ENCODE measurements around the gene NIPAL4.
"Not testable (repeated sequence)": the region's sequence is repeated elsewhere in the genome, so short reads cannot be mapped to it uniquely, and the experiment has no call there.

The NIPAL4 gene

DNA sequence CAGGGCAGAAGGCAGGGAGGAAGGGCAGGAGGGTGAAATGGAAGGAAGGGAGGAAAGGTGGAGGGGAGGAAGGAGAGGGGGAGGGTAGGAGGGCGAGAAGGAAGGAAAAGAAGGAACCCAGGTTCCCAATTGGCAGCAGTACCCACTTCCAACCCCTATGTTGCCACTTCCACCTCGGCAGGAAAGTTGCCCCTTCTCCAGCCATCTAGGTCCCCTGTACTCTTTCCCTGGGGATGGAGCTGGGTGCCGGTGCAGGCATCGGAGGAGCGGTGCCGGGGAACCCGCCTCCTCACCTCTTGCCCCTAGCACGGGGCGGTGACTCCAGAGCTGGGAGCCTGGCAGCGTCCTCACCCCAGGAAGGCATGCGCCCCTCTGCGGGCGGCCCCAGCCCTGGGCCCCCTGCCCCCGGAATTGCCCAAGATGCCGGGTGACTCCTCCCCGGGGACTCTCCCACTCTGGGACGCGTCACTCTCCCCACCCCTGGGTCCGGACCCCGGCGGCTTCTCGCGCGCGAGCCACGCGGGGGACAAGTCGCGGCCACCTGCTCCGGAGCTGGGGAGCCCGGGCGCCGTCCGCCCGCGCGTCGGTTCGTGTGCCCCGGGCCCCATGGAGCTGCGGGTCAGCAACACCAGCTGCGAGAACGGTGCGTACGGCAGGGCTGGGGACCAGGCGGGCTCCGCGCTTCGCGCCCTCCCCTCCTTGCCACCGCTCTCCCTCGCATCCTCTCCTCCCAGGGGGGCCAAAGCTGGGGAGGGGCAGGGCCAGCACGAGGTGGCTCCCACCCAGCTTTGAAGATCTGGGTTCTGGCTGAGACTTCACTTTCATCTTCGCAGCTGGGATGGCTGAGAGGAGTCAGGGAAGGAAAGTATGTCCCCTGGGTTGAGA is at the start of gene NIPAL4:
NIPAL4 (plus strand) TSS at position 499 of the 885 bp plus-strand sequence; CDS start at position 607, 108 bp downstream.
- DNase-seq (ENCODE audit: low read depth) = no peak

DNA sequence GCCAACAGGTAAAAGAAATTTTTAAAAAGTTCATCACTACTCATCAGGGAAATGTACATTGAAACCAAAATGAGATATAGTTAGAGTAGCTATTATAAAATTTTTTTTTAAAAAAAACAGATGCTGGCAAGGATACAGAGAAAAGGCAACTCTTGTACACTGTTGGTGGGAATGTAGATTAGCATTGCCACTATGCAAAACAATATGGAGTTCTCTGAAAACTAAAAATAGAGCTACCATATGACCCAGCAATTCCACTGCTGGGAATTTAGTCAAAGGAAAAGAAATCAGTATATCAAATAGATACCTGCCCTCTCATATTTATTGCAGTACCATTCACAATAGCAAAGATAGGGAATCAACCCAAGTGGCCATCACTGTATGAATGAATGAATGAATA is 44.2 kb upstream of the NIPAL4 start:
- no peak for DNase-seq (ENCODE audit: low read depth)

GRCh38 chr5:157419521-157419920 is 40.5 kb upstream of the NIPAL4 start:
- not testable (repeated sequence) for DNase-seq (ENCODE audit: low read depth)

- DNase-seq (ENCODE audit: low read depth) = not testable (repeated sequence)
These were observed 30.1 kb upstream of the NIPAL4 start for GRCh38 chr5:157429920-157430319.

GRCh38 chr5:157431544-157432200 is 28.3 kb upstream of the NIPAL4 start:
- DNase-seq (ENCODE audit: low read depth) = no peak

DNA sequence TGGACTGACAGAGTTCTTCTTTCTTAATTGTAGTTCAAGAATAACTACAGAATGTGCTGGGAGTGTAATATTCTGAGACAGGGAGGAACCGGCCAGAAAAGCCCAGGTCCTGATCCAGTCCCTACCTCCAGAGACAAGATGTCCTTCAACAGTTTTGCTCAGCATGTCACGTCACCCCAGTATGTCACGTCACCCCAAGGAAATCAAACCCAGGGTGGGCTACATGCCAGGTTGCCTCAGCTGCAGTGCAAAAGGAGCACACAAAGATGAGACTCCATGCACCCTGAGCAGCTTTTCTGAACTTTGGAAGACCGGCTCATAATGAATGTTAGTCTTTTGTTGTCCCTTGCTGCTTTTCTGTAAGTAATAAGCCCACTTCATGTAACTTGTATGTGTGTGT is 25.9 kb upstream of the NIPAL4 start:
- DNase-seq (ENCODE audit: low read depth) = no peak

DNA sequence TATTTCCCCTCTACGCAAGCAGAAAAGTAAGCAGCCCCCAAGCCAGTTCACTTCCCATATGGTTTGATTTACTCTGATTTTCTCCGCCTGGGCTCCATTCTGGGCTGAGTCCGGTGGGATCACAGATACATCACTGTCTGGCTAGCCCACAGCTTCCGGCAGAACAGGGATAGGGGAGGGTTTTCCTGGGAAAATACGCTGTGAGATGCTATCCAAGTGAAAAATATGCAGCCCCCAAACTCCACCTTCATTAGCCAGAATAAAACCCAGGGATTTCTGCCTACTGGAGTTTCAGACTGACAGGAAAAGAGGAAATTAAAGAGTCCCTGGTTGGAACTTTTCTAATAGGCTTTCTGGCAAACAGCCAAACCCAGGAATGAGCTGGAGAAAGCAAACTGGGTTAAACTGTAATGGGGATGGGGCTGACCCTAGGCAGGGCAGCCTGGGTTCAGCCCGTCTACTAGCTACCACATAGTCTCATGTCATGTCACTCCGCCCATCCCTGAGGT is 16.9 kb upstream of the NIPAL4 start:
- no peak for DNase-seq (ENCODE audit: low read depth)

DNA sequence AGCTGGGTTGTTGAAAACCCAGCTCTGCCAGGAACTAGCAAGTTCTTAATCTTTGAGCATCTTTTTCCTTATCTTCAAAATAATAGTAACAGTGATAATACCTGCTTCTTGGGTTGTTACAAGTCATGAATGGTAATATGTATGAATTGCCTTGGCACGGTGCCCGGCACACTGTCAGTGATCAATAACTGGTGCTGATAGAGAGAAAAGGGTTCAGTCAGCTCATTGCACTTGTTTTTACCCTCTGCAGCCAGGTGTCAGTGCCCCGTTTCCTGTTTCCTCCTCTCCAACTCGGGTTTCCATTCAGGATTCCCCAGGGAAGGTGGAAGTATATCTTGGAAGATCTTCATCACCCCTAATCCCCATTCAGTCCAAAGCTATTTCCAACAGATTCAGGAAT is 15.8 kb upstream of the NIPAL4 start:
- no peak for DNase-seq (ENCODE audit: low read depth)

DNA sequence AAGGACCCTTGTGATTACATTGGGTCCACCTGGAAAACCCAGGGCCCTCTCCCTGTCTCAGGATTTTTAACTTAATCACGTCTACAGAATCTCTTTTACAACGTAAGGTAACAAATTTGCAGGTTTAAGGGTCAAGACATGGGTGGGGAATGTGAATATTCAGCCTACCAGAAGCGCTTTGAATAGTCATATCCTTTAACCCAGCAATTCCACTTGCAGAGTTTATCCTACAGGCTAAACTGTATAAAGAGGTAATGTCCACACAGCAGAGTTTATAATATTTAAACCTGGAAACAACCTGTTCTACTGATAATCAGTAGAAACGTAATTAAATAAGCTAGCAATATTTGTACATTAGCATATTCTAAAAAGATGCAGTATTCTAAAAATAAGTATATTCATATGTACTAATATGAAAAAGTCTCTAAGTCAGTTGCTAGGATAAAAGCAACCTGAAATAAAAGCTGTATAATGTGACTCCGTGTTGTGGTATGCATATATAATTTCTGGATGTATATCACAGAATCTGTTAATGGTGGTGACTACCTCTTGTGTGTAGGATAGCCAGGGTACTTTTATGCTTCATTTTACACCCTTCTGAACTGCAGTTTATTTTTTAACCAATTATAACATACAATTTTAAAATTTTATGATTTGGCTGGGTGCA is 14.1 kb upstream of the NIPAL4 start:
- DNase-seq (ENCODE audit: low read depth) = no peak

DNA sequence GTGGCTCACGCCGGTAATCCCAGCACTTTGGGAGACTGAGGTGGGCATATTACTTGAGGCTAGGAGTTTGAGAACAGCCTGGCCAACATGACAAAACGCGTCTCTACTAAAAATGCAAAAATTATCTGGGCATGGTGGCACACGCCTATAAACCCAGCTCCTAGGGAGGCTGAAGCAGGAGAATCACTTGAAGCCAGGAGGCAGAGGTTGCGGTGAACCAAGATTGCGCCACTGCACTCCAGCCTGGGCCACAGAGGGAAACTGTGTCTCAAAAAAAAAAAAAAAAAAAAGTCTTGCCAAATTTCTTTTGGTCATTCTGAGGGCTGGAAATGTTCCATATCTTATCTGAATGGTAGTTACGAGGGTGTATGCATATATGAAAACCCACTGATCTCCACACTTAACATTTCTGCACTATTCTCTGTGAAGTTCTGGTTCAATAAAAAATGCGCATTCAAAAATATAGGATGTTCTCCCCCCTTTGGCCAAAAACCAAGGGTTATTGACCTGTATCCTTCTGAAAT is 13.5 kb upstream of the NIPAL4 start:
- DNase-seq (ENCODE audit: low read depth) = no peak

DNA sequence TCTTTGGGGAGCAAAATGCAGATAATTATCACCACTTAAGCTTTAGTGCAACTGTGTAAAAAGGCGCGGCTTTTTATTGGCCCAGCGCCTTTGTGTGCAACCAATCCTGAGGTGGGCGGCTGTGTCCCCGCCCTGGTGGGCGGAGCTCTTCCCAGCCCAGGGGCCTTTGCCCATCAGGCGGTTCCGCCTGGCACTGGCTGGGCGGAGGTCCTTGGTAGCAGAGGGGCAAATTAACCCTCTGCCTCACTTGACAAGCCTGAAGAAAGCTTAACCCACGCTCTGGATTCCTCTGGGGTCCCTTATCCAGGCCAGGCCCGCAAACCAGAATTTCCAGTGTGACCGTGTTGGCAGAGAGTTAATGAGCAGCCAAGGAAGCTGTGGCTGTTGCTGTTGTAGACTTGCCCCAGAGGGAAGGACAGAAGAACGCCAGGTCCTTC is 12.8 kb upstream of the NIPAL4 start:
- no peak for DNase-seq (ENCODE audit: low read depth)

DNA sequence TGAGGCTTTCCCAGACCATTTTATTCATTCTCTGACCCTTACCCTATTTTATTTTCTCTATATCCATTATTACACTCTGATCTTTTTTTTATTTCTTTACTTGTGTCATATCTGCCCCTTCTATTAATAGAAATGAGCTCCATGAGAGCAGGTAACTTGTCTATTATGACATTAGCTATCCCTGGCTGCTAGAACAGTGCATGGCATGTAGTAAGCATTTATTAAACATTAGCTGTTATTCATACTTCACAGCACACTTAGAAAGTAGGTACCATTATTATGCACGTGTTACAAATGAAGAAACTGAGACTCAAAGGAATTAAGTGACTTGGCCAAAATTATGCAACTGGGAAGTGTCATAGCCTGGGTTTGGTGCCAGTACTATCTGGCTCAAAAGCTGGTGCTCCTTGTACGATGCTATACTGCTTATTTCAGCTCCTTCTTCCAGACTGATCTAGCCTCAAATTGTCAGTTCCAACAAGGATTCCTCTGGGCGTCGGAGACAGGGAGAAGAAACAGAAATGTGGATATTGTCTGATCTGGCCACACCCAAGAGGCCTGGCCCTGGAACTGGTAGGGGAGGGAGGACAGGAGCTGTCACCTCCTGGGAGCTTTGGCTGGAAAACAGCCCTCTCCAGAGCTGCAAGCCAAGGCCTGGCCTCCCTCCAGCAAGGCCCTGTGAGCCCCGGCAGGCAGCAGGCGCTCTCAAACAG is 10.8 kb upstream of the NIPAL4 start:
- DNase-seq (ENCODE audit: low read depth) = no peak

DNA sequence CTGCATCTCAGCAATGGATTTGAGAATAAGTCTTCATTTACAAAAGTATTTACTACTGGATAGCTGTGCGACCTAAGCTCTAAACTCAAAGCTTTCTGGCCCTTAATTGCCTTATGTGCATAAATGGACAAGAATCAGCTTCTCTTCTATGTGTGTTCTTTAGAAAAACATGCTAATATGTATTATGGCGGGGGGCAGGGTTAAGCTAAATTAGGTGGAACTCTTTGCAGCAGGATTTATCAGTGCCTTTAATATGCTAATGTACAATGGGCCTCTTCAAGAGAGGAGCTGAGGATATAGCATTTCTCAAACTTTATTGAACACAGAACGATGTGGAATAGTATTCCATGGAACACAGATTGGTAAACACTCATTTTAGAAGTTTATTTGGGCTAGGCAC is 10.0 kb upstream of the NIPAL4 start:
- DNase-seq (ENCODE audit: low read depth) = no peak

DNA sequence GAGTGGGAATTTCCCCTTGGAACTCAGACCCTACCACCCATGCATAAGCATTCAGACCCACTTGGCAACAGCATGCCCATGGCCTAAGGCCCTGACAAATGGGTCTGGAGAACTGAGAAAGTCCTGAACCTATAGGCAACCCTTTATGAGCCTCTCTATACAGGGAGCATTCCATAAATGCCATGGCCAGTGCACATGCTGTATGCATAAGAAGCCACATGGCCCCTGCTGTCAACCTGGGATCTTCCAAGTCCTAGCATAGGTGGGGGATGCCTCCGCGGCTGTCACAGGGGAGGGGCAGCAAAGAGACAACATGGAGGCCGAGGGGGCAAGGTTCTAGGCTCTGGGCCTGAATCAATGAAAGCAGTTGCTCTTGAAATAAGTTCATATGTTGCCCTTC is 8.2 kb upstream of the NIPAL4 start:
- DNase-seq (ENCODE audit: low read depth) = no peak

GRCh38 chr5:157454273-157454672 is 5.7 kb upstream of the NIPAL4 start:
- DNase-seq (ENCODE audit: low read depth) = no peak

- DNase-seq (ENCODE audit: low read depth) = no peak
These were observed 5.0 kb upstream of the NIPAL4 start for GRCh38 chr5:157455057-157455456.

DNA sequence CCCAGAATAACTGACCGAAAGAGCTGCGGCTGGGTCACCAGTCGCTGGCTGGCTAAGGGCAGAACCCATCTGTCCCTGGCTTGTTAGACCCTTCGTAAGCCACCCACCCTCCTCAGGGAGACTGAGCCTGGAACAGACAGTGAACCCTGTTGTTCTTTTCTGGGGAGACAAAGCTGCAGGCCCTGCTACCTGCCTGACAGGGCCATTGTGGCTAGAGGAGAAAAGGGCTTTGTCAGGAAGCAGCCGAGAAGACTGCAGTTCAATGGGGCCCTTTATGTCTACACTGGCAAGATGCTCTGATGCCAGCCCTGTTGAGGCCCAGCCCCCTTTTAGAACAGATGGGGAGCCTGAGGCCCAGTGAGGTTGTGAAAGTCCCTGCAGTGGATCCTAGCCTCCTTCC is 3.7 kb upstream of the NIPAL4 start:
- DNase-seq (ENCODE audit: low read depth) = no peak

GRCh38 chr5:157457391-157457790 is 2.6 kb upstream of the NIPAL4 start:
- no peak for DNase-seq (ENCODE audit: low read depth)

- DNase-seq (ENCODE audit: low read depth) = no peak
These were observed 1.2 kb upstream of the NIPAL4 start for GRCh38 chr5:157458835-157459234.

DNA sequence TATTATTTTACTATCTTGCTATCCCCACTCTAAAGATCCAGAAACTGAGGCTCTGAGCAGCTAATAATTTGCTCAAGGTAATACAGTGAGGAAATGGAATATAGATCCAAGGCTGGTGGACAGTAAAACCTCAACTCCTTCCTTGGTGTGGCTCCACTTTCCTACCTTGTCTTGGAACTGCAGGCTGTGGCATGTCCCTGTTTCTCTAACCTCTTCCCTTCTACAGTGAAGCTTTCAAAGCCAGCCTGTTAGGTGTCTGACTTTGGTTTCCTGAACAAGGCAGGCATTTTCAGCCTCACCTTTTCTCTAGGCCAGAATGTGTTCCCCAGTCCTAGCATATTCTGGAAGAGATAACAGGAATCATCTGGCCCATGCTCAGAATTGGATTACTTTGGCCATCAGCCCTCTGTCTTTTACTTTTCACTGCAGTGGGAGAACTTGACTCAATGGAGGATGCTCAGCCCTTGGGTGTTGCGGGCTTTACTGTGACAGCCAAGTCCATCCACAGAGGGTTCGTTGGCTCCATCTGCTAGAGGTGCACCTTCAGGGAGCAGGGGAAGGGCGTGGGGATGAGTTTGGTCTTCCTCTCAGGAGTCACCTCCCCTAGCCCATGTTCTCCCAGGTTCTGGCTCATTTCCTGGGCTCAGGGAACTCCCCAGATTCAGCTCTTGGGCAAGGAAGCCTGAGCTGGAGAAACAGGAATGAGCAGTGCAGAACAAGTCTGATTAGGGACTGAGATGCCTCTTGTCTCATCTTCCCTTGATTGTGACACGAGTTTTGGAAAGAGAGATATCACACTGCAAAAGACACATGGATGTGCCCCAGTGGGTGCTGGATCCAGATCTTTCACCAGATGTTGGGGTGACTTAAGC is 1.1 kb downstream of the NIPAL4 start:
- DNase-seq (ENCODE audit: low read depth) = no peak

GRCh38 chr5:157463081-157463480 is 3.1 kb downstream of the NIPAL4 start:
- DNase-seq (ENCODE audit: low read depth) = no peak
